Suprapubic skin (tissue), 4 donors: ENCODE measurements around the gene TELO2.

Source experiments
- EP300 ChIP-seq: sonication (generic); formaldehyde crosslinking; IDR thresholded peaks from one replicate; pipeline ENCODE4 v1.6.1; 2017; ENCODE audit warnings: antibody characterized with exemption
- POLR2A ChIP-seq, 2 donors: fragments of 450-650 bp; IDR thresholded peaks; one replicate each; pipeline ENCODE4 v1.6.1; 2017; ENCODE audit warnings: antibody characterized with exemption in 2 of 2, mild to moderate bottlenecking in 2 of 2, moderate library complexity in 2 of 2
- POLR2AphosphoS5 ChIP-seq, 3 donors: sonication (generic); formaldehyde crosslinking; IDR thresholded peaks; one replicate each; pipeline ENCODE4 v1.6.1; 2017; ENCODE audit warnings: antibody characterized with exemption in 3 of 3
- TF ChIP-seq, protein P1 (sequence below), 2 donors: fragments of 200-600 bp in 1 of 2; fragments of 450-650 bp in 1 of 2; sonication (generic) in 1 of 2; IDR thresholded peaks; one replicate each; pipeline ENCODE4 v1.5.1; 2016 to 2019; ENCODE audit warnings: antibody characterized with exemption in 2 of 2, mild to moderate bottlenecking in 1 of 2, moderate library complexity in 1 of 2

DNA sequence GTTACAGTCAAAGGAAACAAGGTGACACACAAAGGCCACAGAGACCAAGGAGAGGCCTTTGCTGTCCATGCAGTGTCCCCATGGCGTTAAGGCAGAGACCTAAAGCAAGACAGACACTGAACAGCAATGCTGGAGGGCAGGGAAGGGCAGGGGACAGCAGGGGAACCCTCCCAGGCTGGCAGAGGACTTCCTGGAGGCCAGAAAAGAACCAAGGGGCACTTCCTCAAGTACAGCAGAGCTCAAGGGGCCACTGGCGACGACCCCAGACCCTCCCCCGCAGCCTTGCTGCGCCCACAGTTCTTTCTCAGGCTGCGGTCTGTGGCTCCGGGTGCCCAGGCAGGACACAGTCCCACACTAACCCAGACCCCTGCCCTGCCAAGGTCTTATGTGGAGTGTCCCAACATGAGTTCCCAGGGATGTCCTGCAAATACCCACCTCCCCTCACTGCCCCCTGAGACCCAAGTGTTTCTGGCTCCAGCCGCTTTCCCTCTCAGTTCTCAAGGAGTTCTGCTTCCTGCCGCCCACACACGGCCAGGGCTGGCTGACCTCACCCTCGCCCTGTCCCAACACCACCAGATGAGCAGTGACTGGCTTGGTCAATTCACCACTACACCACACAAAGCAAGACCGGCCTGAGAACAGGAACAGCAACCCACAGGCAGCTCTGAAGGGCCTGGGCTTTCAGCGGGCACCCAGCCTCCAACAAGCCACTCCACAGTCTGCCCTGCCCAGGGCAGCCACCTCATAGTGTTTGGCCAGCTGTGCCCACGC is 22.5 kb upstream of the TELO2 start:
- TF ChIP-seq, protein P1, sequence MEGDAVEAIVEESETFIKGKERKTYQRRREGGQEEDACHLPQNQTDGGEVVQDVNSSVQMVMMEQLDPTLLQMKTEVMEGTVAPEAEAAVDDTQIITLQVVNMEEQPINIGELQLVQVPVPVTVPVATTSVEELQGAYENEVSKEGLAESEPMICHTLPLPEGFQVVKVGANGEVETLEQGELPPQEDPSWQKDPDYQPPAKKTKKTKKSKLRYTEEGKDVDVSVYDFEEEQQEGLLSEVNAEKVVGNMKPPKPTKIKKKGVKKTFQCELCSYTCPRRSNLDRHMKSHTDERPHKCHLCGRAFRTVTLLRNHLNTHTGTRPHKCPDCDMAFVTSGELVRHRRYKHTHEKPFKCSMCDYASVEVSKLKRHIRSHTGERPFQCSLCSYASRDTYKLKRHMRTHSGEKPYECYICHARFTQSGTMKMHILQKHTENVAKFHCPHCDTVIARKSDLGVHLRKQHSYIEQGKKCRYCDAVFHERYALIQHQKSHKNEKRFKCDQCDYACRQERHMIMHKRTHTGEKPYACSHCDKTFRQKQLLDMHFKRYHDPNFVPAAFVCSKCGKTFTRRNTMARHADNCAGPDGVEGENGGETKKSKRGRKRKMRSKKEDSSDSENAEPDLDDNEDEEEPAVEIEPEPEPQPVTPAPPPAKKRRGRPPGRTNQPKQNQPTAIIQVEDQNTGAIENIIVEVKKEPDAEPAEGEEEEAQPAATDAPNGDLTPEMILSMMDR (IDR thresholded peaks at IDR 0.05), result no peak
- TF ChIP-seq POLR2A (IDR thresholded peaks at IDR 0.05), result no peak
- no peak for TF ChIP-seq EP300
- TF ChIP-seq POLR2AphosphoS5 (IDR thresholded peaks at IDR 0.05), result no peak
